GM19025 (cell line): ENCODE measurements around the gene CFAP54.

Source experiments
- ATAC-seq: cut with Tn5 transposase; IDR thresholded peaks from one replicate; pipeline ENCODE4 v1.9.1; 2021; ENCODE audit warnings: mild to moderate bottlenecking, low read depth, moderate library complexity; ENCODE audit not compliant: unreplicated experiment

Gene CFAP54

GRCh38 chr12:96912261-96912660 lies 422.9 kb downstream of the CFAP54 start:
- ATAC-seq: no peak

DNA sequence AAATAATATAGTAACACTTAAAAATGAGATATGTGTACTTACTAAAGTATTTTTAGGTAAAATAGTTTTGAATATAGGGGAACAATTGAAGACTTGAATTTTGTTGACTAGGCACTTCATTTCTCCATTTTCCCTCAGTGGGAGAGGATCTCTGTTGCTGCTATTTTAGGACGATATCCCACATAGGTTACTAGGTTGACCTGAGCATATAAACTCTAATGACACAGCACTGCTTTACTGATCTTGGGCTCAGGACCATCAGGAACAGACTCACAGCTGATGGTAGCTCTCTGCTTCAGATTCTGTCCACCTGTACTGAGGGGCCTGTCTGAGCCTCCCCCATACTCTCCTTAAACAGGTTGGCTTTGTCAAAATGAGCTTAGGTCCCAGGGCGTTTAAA lies 423.6 kb downstream of the CFAP54 start:
- ATAC-seq: no peak

- no peak for ATAC-seq
Observed at GRCh38 chr12:96919510-96920210, 430.3 kb downstream of the CFAP54 start.
